ENCODE measurements around the gene CHN1.

GRCh38 chr2:174925046-174925784 lies 80.0 kb downstream of the CHN1 start:
- TF ChIP-seq CTCF (IDR thresholded peaks at IDR 0.05) (no peak), EZH2 (IDR thresholded peaks at IDR 0.05) (no peak), EZH2phosphoT487 (IDR thresholded peaks at IDR 0.05) (no peak)

All from neural progenitor cell (in vitro differentiated cells).